Umbilical cord (tissue), 2 donors: Measurements from ENCODE around the gene ARHGAP44. TPM values are rescaled to one million over a fixed set of nuclear protein-coding genes. Genes with fewer than 3 reads are reported as not detected.
"Not testable (repeated sequence)": the region's sequence is repeated elsewhere in the genome, so short reads cannot be mapped to it uniquely, and the experiment has no call there.

ENCODE experiments used
- DNase-seq: peaks from one replicate; pipeline ENCODE4 v3.0.0-alpha.2; 2015; ENCODE audit warnings: low spot score
- total RNA-seq: library from RNA; depleted of rRNA; stranded (reverse); fragments of >200 nt; gene quantifications from one replicate; pipeline ENCODE4 v1.2.3, GENCODE V29; 2014; ENCODE audit warnings: low replicate concordance; ENCODE audit not compliant: insufficient read depth

Gene ARHGAP44
- total RNA-seq, 1 donor from 2014 or later, result 2.9 TPM

DNA sequence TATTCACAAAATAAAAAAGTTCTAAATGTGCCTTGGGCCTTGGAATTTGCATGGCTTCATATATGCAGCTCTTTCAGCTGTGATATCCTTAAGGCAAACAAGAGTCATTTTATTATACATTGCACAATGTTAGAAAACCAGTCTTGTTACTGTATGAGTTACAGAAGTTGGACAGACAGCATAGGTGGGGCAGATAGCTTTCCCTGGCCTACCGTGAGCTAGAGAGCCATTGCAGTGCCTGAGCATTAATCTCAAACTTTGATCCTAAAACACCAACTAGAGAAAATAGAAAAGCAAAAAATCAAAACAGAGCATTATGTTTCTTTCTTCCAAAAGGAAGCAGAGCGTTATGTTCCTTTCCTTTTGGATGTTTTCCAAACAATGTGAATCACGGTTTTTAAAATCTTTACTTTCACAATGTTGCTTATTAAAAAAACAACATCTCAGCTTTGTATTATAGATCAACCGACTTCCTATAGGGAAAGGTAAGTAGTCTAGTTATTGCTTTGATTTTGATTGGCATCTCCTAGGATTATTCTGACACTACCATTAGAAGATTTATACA is 32.2 kb downstream of the ARHGAP44 start:
- DNase-seq, result peak; percentile 14

DNA sequence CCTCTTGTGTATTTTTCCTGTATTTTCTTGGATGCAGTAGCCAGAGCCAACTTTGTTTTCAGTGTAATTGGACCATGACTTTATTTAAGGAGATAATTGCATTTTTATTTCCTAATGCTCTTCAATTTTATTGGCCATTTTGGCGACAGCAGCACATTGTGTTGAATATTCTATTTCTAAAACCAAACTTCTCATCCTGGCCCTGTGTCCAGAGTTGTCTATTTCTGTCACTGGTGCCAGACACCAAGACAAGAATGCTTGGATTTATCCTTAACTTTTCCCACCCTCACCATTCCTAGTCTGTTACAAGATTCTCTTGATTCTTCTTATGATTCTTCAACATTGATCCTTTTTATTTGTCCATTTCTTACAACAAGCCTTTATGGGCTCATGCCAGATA is 37.1 kb downstream of the ARHGAP44 start:
- DNase-seq, result no peak

DNA sequence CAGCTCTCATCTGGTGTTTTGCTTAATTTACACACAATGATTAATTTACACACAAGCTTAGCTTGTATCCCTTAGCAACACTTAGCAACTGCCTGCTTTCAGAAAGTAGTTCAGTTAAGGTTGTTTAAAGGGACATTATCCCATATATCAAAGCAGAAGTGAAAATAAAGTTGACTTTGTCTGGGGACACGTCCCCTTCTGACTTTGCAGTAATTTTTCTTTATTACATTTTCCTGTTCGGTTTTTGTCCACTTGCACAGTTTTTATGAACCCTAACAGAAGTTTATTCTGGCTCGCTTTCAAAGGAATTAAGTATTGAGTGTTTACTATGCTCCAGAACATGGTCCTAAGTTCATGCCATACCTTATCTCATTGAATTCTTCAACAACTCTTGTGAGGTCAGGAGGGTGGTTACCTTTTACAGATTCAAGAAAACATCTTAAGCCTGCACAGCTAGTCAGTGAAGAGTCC is 41.5 kb downstream of the ARHGAP44 start:
- no peak for DNase-seq

DNA sequence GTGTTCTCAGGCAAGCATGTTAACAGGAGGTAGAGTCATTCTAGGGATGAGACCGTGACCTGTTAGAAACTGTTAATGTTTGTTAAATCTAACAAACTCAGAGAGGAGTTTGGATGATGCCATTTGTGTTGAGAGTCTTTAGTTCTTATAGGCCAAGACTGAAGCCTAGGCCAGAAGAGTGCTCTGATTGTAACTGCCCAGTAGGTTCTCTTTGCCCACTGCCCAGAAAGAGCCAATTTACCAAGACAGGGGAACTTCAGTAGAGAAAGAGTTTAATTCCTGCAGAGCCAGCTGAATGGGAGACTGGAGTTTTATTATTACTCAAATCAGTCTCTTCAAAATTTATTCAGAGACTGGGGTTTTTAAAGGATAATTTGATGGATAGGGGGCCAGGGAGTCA is 42.5 kb downstream of the ARHGAP44 start:
- no peak for DNase-seq

DNA sequence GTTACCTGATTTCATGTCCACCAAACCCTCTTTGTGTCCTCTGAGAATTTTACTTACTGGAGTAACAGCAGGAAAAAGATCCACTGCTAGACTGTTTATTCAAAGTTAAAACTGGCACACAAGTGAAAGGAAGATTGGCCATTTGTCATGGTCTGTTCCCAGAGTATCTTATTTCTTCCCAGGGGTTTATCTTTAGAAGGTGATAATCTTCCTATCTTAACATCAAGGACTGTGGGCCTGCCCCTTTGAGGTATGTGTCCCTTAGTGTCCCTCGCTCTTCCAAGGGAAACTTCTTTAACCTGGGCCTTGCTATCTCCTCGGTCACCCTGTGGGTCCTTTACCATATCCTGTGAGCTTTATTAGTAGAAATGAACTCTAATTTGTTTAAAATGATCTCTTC is 49.7 kb downstream of the ARHGAP44 start:
- DNase-seq, result no peak

DNA sequence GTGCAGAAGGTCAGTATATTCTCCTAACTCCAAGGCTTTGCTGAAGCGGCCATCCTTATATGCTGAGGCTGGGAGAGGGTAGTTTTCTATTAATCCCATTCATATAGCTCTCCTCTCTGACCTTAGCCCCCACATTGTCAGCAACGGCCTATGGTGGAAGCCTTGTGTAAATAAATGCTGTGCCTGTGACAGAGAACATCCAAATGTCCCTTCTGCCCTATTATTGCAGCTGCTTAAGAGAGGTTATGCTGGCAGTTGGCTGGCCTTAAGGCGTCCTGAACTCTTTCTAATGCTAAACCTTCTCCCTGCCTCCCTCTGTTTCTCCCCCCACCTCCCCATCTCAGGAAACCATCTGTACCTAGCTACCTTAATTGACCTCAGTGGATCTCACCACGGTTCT is 53.6 kb downstream of the ARHGAP44 start:
- no peak for DNase-seq

DNA sequence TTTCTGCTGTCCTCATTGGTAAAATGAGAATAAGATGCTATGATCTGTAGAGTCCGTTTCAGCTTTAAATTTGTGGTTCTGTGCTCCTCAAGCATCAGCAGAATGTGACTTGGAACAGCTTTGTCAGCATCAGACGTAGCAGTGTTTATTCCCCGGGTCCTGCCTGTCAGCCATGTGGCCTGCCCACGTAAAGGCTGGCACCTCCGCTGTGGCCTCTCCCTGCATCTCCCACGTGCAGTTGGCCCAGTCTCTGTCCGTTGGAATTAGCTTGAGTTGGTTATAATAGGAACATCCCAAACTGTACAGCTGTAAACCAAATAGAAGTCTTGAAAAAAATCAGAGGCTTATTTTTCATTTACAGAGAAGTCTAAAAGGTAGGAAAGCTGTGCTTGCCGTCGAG is 61.7 kb downstream of the ARHGAP44 start:
- DNase-seq, result no peak

DNA sequence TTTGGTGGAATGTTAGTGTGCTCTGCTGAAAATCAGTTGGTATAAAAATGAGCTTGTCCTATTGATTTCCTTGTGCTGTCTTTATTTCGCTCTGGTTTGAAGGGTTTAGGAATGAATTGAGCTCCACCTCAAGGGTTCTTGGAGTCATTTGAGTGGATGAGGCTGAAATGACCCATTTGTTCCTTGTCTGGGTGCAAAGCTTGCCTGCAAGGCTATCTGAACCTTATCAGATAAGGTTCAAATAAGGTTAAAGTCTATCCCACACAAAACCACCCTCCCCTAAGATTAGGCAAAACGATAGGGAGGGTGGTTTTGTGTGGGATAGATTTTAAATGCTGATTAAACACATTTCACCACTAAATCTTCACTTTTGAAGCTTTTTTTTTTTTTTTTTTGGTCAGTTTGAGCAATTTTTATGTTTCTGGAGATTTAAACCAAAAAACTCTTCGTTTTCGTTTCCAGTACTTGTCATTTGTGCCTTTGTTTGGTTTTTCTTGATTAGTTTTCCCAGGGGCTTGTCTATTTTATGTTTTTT is 62.7 kb downstream of the ARHGAP44 start:
- no peak for DNase-seq

DNA sequence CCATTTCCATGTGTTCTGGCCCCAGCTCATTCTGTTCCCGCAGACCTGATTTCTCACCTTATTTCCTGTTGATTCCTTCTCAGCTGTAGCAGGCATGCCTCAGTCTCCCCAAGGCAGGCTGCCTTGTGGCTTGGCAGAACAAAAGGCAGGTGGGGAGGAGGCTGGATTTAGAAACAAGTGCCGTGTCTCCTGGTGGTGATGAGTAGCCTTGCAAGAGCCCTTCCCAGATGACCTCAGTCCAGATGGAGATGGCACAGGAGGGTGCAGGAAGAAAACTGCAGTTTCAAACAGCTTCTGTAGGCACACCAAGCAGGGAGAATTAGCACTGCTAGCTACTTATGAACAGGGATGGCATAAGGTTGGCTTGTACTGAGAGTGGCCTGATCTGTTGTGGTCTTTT is 64.6 kb downstream of the ARHGAP44 start:
- DNase-seq, result no peak

DNA sequence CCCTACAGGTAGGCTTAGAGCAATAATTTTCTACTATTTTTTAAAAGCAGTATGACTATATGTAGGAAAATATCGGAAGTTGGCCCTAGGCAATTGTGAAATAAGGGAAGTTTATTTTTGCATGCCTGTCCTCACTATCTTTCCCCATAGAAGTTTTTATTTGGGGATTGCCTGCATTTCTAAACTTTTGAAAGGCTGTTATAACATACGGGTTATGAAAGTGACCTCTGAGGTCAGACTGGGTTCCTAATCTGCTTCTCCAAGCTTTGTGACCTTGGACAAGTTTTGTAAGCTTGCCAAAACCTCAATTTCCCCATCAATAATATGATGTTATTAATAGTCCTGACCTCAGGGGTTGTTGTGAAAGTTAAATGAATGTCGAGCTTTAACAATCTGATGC is 67.1 kb downstream of the ARHGAP44 start:
- no peak for DNase-seq

DNA sequence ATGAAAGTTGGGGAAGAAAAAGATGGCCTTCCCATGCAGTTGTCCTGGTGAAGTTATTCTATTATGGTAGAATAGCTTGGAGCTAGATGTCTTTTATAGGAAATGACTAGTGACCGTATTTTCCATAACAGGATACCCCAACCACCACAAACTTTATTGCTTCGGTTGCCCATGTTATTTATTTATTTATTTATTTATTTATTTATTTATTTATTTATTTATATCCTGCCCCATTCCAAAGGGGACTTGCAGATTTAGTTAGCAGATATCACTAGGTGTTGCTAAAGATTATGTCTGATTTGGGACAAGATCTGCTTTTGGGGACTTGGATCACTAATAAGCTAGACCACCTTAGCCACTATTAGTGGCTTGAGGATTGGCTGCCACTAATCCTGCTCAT is 68.3 kb downstream of the ARHGAP44 start:
- DNase-seq, result no peak

DNA sequence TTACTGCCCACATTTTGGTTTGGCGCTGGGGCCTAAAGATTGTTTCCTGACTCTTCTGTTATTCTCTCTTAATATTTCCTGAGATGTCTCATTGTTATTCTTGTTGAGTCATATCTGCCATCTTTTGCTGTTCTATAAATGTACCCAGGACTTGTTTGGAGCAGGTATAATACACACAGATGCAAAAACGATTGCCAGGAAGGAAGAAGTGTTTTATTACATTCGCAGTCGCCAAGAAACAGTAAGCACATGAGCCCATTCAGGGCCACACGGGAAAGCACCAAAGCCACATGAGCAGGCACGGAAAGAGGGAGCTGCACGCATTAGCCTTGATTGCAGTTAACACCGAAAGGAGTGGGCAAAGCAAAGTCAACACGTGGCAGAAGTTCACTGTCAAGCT is 70.2 kb downstream of the ARHGAP44 start:
- DNase-seq, result no peak

DNA sequence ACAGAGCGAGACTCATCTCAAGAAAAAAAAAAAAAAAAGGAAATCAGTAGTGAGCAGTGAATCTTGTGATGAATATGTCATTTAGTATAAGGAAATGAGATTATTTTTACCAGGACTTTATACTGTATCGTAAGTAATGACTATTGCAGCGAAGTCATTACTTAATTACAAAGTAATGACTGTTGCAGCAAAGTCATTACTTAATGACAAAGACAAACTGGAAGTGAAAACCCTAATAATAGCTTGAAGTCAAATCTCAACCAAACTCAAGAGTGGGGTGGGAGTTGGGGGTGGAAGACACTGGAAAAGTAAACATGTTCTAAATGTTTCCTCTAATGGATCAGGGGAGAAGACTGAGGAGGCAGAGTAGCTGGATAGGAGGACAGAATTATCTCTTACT is 76.5 kb downstream of the ARHGAP44 start:
- no peak for DNase-seq

DNA sequence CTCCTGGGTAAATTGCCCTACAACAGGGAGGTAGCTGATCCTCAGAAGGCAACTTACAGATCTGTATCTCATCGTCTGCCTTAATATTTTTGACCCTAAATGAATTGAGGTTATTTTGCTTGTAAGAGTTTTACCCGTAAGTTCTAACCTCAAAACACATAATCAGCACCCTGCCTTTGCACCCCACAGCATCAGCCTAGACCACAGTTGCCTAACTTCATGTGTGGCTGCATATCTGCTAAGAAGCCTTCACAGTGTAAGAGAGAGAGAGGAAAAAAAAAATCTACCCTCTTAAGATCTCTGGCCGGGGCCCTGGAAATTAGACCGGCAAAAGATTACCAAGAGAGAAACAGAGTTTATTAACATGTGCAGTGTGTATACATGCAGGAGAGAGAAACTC is 76.9 kb downstream of the ARHGAP44 start:
- no peak for DNase-seq

DNA sequence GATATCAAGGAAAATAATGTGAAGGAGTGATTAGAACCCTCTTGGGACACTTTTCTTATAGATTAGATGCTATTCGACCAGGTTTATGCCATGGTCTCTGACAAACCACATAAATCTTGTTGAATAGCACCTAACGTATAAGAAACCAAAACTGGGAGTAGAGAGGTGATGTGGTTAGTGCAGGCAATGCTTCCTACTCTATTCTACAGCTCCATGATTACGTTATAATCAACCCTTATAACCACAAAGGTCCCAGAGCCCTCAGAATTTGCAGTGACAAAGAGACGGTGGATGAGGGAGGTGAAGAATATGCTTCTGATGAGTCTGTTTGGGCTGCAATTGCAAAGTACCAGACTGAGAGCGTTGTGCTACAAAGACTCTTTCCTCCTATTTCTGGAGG is 78.4 kb downstream of the ARHGAP44 start:
- DNase-seq, result no peak

DNA sequence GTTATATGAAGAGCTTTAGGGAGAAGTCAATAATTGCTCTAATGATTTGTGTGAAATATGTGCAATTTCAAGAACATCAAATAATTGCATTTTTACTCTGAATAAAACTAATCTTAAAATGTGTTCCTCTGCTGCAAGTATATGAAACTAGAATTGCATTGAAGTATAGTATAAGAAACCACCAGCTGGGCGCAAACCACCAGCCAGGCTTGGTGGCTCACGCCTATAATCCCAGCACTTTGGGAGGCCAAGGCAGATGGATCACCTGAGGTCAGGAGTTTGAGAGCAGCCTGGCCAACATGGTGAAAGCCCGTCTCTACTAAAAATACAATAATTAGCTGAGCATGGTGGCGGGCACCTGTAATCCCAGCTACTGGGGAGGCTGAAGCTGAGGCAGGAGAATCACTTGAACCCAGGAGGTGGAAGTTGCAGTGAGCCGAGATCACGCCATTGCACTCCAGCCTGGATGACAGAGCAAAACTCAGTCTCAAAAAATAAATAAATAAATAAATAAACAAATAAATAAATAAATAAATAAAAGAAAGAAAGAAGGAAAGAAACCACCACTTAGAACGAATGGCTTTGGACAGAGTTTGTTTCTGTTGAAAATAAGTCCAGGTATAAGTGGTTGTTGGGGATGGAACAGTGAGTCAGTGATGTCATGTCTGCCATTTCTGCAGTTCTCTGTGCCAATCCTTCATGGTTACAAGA is 84.3 kb downstream of the ARHGAP44 start:
- not testable (repeated sequence) for DNase-seq

DNA sequence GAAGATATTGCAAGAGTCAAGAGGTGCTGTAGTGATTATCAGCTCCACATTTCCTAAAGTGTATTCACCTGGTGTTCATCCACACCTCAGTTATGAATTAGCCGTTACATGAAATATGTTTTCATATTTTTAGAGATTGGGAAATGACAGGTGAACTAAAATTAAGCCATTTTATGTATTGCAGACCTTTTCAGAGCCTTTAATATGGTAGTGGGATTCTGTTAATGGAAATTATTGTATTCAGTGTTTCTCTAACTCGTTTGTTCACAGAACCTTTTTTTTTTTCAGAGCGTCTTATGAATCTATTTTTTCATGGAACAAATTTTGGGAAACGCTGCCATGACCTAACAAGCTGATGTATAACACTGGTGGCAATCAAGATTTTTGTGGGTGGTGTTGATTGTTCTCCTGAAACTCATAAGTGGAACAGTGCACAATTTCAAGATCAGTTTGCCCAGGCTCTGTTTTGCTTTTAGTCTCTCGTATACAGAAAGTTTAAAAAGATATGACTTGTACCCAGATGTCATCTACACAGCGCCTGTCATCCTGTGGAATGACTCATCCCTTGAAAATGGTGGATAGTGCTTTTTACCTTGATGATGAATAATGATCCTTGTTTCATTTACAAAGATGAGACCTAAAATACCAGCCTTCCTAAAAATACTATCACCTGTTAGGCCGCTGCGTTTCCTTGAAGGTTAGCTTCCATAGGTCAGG is 88.8 kb downstream of the ARHGAP44 start:
- no peak for DNase-seq

DNA sequence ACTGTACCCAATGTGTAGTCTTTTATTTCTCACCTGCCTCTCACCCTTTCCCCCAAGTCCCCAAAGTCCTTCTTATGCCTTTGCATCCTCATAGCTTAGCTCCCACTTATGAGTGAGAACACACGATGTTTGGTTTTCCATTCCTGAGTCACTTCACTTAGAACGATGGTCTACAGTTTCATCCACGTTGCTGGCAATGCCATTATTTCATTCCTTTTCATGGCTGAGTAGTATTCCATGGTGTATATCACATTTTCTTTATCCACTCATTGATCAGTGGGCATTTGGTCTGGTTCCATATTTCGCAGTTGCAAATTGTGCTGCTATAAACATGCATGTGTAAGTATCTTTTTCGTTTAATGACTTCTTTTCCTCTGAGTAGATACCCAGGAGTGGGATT is 89.8 kb downstream of the ARHGAP44 start:
- DNase-seq, result not testable (repeated sequence)

DNA sequence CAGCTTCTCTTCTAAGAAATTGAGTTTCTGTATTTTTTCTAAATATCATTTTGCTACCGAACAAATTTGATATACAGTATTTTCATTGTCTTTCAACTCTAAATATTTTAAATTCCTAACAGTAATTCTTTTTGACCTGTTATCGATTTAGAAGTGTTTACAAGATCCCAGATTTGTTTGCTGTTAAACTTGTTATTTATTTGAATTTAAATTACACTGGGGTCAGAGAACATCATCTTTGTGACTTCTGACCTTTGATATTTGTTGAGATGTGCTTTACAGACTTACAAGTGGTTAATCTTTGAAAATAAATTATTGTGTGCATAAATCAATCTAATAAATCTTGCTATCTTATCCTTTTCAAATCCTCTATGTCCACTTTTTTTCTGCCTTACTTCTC is 94.2 kb downstream of the ARHGAP44 start:
- no peak for DNase-seq

DNA sequence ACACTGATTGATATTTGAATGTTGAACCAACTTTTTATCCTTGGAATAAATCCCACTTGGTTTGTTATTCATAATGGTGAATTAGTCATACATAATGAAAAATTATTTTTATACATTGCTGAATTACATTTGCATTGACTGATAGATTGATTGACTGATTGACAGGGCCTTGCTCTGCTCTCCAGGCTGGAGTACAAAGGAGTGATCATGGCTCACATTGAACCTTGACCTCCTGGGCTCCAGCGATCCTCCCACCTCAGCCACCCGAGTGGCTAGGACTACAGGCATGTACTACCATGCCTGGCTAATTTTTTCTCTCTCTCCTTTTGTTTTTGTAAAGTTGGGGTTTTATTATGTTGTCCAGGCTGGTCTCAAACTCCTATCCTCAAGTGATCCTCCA is 97.8 kb downstream of the ARHGAP44 start:
- DNase-seq, result no peak

DNA sequence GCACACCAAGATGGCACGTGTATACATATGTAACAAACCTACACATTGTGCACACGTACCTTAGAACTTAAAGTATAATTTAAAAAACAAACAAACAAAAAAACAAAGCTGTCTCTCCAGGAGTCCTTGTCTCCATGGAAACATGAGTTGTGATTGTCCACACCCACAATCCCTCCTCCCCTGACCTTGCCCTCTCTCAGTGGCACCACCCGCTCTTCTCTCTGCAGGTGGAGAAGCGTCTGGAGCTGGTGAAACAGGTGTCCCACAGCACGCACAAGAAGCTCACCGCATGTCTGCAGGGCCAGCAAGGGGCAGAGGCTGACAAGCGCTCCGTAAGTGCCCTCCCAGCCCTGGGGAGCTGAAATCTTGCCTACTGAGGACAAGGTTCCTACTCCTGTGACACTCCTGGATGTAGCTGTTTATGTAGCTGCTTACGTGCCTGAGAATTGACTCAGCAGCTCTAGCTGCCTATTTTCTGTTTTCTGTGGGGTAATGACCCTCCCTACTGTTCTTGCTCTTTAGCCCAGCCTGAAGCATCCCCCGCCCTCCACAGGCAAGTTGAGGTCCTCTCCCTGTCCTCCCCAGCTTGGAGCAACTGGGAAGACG is 107.0 kb downstream of the ARHGAP44 start:
- no peak for DNase-seq

DNA sequence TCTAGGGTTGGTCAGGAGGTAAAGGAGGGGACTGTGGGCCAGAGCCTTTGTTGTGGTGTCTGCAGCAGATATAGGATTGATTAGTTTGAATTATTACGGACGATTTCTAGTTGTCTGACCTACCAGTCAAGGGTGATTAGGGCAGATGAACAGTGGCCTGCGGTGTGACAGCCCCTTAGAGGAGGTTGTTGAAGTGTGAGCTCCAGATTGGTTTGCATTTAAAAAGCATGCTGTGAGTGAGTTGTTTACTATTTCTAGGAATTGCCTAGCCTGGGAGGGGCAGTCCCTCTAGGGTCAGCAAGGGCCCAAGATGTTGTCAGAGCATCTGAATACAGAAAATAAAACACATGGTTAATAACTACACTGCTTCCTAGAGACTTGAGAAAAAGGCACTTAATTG is 108.8 kb downstream of the ARHGAP44 start:
- DNase-seq, result no peak
